Bladder microvascular endothelial cell (primary cell): ENCODE results near the gene OR2T33. TPM values are rescaled to one million over a fixed set of nuclear protein-coding genes. Genes with fewer than 3 reads are reported as not detected.

Source experiments
- total RNA-seq: library from RNA; depleted of rRNA; stranded (reverse); fragments of >200 nt; gene quantifications from 2 replicates; pipeline ENCODE4 v1.2.3, GENCODE V29; 2014

OR2T33 gene, protein sequence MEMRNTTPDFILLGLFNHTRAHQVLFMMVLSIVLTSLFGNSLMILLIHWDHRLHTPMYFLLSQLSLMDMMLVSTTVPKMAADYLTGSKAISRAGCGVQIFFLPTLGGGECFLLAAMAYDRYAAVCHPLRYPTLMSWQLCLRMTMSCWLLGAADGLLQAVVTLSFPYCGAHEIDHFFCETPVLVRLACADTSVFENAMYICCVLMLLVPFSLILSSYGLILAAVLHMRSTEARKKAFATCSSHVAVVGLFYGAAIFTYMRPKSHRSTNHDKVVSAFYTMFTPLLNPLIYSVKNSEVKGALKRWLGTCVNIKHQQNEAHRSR
- not detected in 2 replicates for total RNA-seq

DNA sequence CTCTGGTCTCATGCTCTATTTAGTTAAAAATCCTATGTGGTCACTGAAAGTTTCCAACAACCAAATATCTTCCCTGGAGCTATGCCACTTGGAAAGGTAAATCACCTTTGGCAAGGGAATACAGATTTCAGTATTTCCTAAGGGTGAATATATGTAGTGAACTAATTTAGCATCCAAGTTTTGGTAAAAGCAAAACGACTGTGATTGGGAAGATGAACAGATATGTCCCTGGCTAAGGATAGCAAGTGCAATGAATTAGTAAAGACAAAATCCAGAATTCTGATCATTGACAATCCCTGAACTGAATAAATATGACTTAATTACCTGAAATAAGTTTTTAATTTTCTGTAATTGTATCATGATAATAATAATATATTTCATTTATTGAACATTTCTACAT lies at the start of gene OR2T33:
OR2T33 (minus strand) TSS at position 101 of the 400 bp plus-strand sequence. CDS start 4,162 bp downstream, outside the sequence.

GRCh38 chr1:248324468-248324867 lies 46.7 kb upstream of the OR2T33 start, which contains the start of gene OR2M7:
OR2M7 (minus strand) TSS chr1:248324568; CDS start chr1:248324568, 0 bp downstream.

GRCh38 chr1:248303324-248303723 lies 25.5 kb upstream of the OR2T33 start, which contains the start of gene OR2T12:
OR2T12 (minus strand) TSS chr1:248303424; CDS start chr1:248295578, 7,846 bp downstream.

GRCh38 chr1:248231117-248231516 lies 46.7 kb downstream of the OR2T33 start, which contains the start of gene OR2M4:
OR2M4 (plus strand) TSS chr1:248231417; CDS start chr1:248238929, 7,512 bp downstream.

Other genes with a start within 250 kb of the OR2T33 start
- gene OR2L2, start 247.9 kb downstream of the OR2T33 start, total RNA-seq, result not detected in 2 replicates
- not detected in 2 replicates for gene OR2L3, start 231.1 kb downstream of the OR2T33 start, total RNA-seq
- gene OR2L13, start 182.8 kb downstream of the OR2T33 start, total RNA-seq, result not detected in 2 replicates
- gene OR2M5, start 132.8 kb downstream of the OR2T33 start, total RNA-seq, result not detected in 2 replicates
- not detected in 2 replicates for gene OR2M2, start 103.2 kb downstream of the OR2T33 start, total RNA-seq
- gene OR2M3, start 80.7 kb downstream of the OR2T33 start, total RNA-seq, result not detected in 2 replicates
- gene OR2M4, start 46.6 kb downstream of the OR2T33 start, total RNA-seq, result not detected in 2 replicates
- under 0.01 TPM in 1 of 2 replicates, not detected in the other for gene OR2T12, start 25.4 kb upstream of the OR2T33 start, total RNA-seq
- gene OR2M7, start 46.6 kb upstream of the OR2T33 start, total RNA-seq, result not detected in 2 replicates
- gene OR14C36, start 70.8 kb upstream of the OR2T33 start, total RNA-seq, result not detected in 2 replicates
- not detected in 2 replicates for gene OR2T4, start 83.7 kb upstream of the OR2T33 start, total RNA-seq
- gene OR2T6, start 97.8 kb upstream of the OR2T33 start, total RNA-seq, result not detected in 2 replicates
- gene OR2T1, start 125.1 kb upstream of the OR2T33 start, total RNA-seq, result not detected in 2 replicates
- not detected in 2 replicates for gene OR2T2, start 167.7 kb upstream of the OR2T33 start, total RNA-seq
- not detected in 2 replicates for gene OR2T3, start 195.4 kb upstream of the OR2T33 start, total RNA-seq
- gene OR2T5, start 210.6 kb upstream of the OR2T33 start, total RNA-seq, result not detected in 2 replicates
- gene OR2G6, start 230.1 kb upstream of the OR2T33 start, total RNA-seq, result not detected in 2 replicates